SK-N-SH treated with all-trans-retinoic acid at 6 μM for 48 hours (cell line): ENCODE results near the gene RETSAT.

Source experiments
- ATAC-seq: fragments of 200-7000 bp; cut with Tn5 transposase; 3 replicates; pipeline ENCODE4 v1.9.1; 2020; ENCODE audit warnings: mild to moderate bottlenecking, moderate library complexity
- ARNTL ChIP-seq: fragments of 450-650 bp; formaldehyde crosslinking; IDR thresholded peaks from 2 replicates; pipeline ENCODE4 v1.5.0; 2020; ENCODE audit warnings: low read depth, mild to moderate bottlenecking, moderate library complexity, borderline replicate concordance
- BACH2 ChIP-seq: fragments of 250-450 bp; sonication (Bioruptor Pico); IDR thresholded peaks from 2 replicates; pipeline ENCODE4 v1.9.0; 2021; ENCODE audit warnings: mild to moderate bottlenecking, borderline replicate concordance
- CREB5 ChIP-seq: fragments of 250-450 bp; sonication (Bioruptor Pico); IDR thresholded peaks from 2 replicates; pipeline ENCODE4 v1.5.1; 2020; ENCODE audit warnings: low read depth, mild to moderate bottlenecking, moderate library complexity
- CSDC2 ChIP-seq: fragments of 250-450 bp; sonication (Bioruptor Pico); IDR thresholded peaks from 2 replicates; pipeline ENCODE4 v1.5.0; 2020; ENCODE audit warnings: mild to moderate bottlenecking, moderate library complexity
- CSRNP3 ChIP-seq: fragments of 250-450 bp; sonication (Bioruptor Pico); IDR thresholded peaks from 2 replicates; pipeline ENCODE4 v1.5.1; 2021; ENCODE audit warnings: mild to moderate bottlenecking, moderate library complexity
- ESRRG ChIP-seq: fragments of 250-450 bp; sonication (Bioruptor Pico); IDR thresholded peaks from 2 replicates; pipeline ENCODE4 v1.6.1; 2021; ENCODE audit warnings: mild to moderate bottlenecking
- GLIS3 ChIP-seq: fragments of 250-450 bp; sonication (Bioruptor Pico); IDR thresholded peaks from 2 replicates; pipeline ENCODE4 v1.5.0; 2020; ENCODE audit warnings: mild to moderate bottlenecking, moderate library complexity
- ISL1 ChIP-seq: fragments of 250-450 bp; sonication (Bioruptor Pico); IDR thresholded peaks from 2 replicates; pipeline ENCODE4 v2.1.2; 2022; ENCODE audit warnings: mild to moderate bottlenecking, moderate library complexity
- OSR1 ChIP-seq: fragments of 250-450 bp; sonication (Bioruptor Pico); IDR thresholded peaks from 2 replicates; pipeline ENCODE4 v1.8.0; 2022; ENCODE audit warnings: moderate library complexity, mild to moderate bottlenecking, inconsistent platforms
- PATZ1 ChIP-seq: fragments of 250-450 bp; sonication (Bioruptor Pico); IDR thresholded peaks from 2 replicates; pipeline ENCODE4 v1.8.0; 2020; ENCODE audit warnings: mild to moderate bottlenecking, moderate library complexity, borderline replicate concordance
- POU6F1 ChIP-seq: fragments of 250-450 bp; sonication (Bioruptor Pico); IDR thresholded peaks from 2 replicates; pipeline ENCODE4 v1.8.0; 2021; ENCODE audit warnings: low read depth, mild to moderate bottlenecking, moderate library complexity, borderline replicate concordance
- PPARA ChIP-seq: fragments of 250-450 bp; sonication (Bioruptor Pico); IDR thresholded peaks from 2 replicates; pipeline ENCODE4 v1.5.0; 2020; ENCODE audit warnings: mild to moderate bottlenecking, borderline replicate concordance
- RARB ChIP-seq: fragments of 250-450 bp; sonication (Bioruptor Pico); IDR thresholded peaks from 2 replicates; pipeline ENCODE4 v1.8.0; 2021; ENCODE audit warnings: mild to moderate bottlenecking, moderate library complexity
- SNAI2 ChIP-seq: fragments of 250-450 bp; sonication (Bioruptor Pico); IDR thresholded peaks from 2 replicates; pipeline ENCODE4 v1.5.0; 2020; ENCODE audit warnings: mild to moderate bottlenecking, moderate library complexity
- TCF4 ChIP-seq: fragments of 250-450 bp; sonication (Bioruptor Pico); IDR thresholded peaks from 2 replicates; pipeline ENCODE4 v1.8.0; 2021; ENCODE audit warnings: mild to moderate bottlenecking, moderate library complexity, borderline replicate concordance
- TOX ChIP-seq: fragments of 250-450 bp; sonication (Bioruptor Pico); IDR thresholded peaks from 2 replicates; pipeline ENCODE4 v1.8.0; 2021; ENCODE audit warnings: mild to moderate bottlenecking, moderate library complexity, borderline replicate concordance
- TSHZ2 ChIP-seq: fragments of 250-450 bp; sonication (Bioruptor Pico); IDR thresholded peaks from 2 replicates; pipeline ENCODE4 v1.5.0; 2020; ENCODE audit warnings: mild to moderate bottlenecking, moderate library complexity
- ZC3H10 ChIP-seq: fragments of 250-450 bp; sonication (Bioruptor Pico); IDR thresholded peaks from 2 replicates; pipeline ENCODE4 v1.5.1; 2021; ENCODE audit warnings: mild to moderate bottlenecking, moderate library complexity
- ZFP3 ChIP-seq: fragments of 250-450 bp; sonication (Bioruptor Pico); IDR thresholded peaks from 2 replicates; pipeline ENCODE4 v1.5.0; 2020; ENCODE audit warnings: mild to moderate bottlenecking, moderate library complexity
- ZFP30 ChIP-seq: fragments of 450-650 bp; formaldehyde crosslinking; IDR thresholded peaks from 2 replicates; pipeline ENCODE4 v1.5.0; 2022; ENCODE audit warnings: mild to moderate bottlenecking, moderate library complexity
- ZNF565 ChIP-seq: fragments of 450-650 bp; formaldehyde crosslinking; conservative IDR thresholded peaks from 2 replicates; pipeline ENCODE4 v1.5.0; 2020; ENCODE audit warnings: low read depth, mild to moderate bottlenecking, moderate library complexity
- ZNF70 ChIP-seq: fragments of 450-650 bp; formaldehyde crosslinking; IDR thresholded peaks from 2 replicates; pipeline ENCODE4 v1.5.0; 2020; ENCODE audit warnings: mild to moderate bottlenecking, moderate library complexity
- ZNF8 ChIP-seq: fragments of 450-650 bp; formaldehyde crosslinking; IDR thresholded peaks from 2 replicates; pipeline ENCODE4 v1.5.0; 2020; ENCODE audit warnings: mild to moderate bottlenecking, moderate library complexity

RETSAT gene

GRCh38 chr2:85376291-85377065 is 22.1 kb upstream of the RETSAT start:
- no peak for ATAC-seq
- no peak for TF ChIP-seq OSR1 (CRISPR knock-in tag)
- no peak for TF ChIP-seq ZC3H10 (CRISPR knock-in tag)
- no peak for TF ChIP-seq ZFP30
- no peak for TF ChIP-seq GLIS3 (CRISPR knock-in tag)
- no peak for TF ChIP-seq ARNTL (CRISPR knock-in tag)
- no peak for TF ChIP-seq ISL1 (CRISPR knock-in tag)
- TF ChIP-seq BACH2 (CRISPR knock-in tag) = no peak
- TF ChIP-seq TSHZ2 (CRISPR knock-in tag) = no peak
- TF ChIP-seq CREB5 (CRISPR knock-in tag) = no peak
- TF ChIP-seq CSRNP3 (CRISPR knock-in tag) = no peak
- TF ChIP-seq PATZ1 (CRISPR knock-in tag) = no peak
- no peak for TF ChIP-seq ZNF565
- TF ChIP-seq ZFP3 = no peak
- no peak for TF ChIP-seq TOX (CRISPR knock-in tag)
- no peak for TF ChIP-seq ZNF70 (CRISPR knock-in tag)
- TF ChIP-seq RARB (CRISPR knock-in tag) = no peak
- TF ChIP-seq ZNF8 (CRISPR knock-in tag) = no peak
- no peak for TF ChIP-seq ESRRG (CRISPR knock-in tag)

- TF ChIP-seq SNAI2 = no peak
- TF ChIP-seq TSHZ2 (CRISPR knock-in tag) = no peak
- TF ChIP-seq POU6F1 (CRISPR knock-in tag) = no peak
- no peak for TF ChIP-seq ZNF8 (CRISPR knock-in tag)
- TF ChIP-seq PPARA = no peak
- no peak for TF ChIP-seq CREB5 (CRISPR knock-in tag)
- no peak for TF ChIP-seq TOX (CRISPR knock-in tag)
- TF ChIP-seq RARB (CRISPR knock-in tag) = no peak
- no peak for TF ChIP-seq ESRRG (CRISPR knock-in tag)
- TF ChIP-seq TCF4 (CRISPR knock-in tag) = no peak
- no peak for TF ChIP-seq ZFP3
- no peak for TF ChIP-seq ZC3H10 (CRISPR knock-in tag)
- no peak for TF ChIP-seq ZNF70 (CRISPR knock-in tag)
- no peak for TF ChIP-seq ZNF565
- no peak for TF ChIP-seq CSRNP3 (CRISPR knock-in tag)
- no peak for TF ChIP-seq CSDC2 (CRISPR knock-in tag)
- ATAC-seq = no peak
These were observed 16.7 kb upstream of the RETSAT start for GRCh38 chr2:85371045-85371444.
